CD4-positive, alpha-beta T cell treated with Interleukin-4 for 4 hours (primary cell): Measurements from ENCODE around the gene TOM1.
"Not testable (repeated sequence)": the region's sequence is repeated elsewhere in the genome, so short reads cannot be mapped to it uniquely, and the experiment has no call there.

Experiments used
- DNase-seq: peaks from one replicate; pipeline ENCODE4 v3.0.0-alpha.2; 2020

The TOM1 gene

DNA sequence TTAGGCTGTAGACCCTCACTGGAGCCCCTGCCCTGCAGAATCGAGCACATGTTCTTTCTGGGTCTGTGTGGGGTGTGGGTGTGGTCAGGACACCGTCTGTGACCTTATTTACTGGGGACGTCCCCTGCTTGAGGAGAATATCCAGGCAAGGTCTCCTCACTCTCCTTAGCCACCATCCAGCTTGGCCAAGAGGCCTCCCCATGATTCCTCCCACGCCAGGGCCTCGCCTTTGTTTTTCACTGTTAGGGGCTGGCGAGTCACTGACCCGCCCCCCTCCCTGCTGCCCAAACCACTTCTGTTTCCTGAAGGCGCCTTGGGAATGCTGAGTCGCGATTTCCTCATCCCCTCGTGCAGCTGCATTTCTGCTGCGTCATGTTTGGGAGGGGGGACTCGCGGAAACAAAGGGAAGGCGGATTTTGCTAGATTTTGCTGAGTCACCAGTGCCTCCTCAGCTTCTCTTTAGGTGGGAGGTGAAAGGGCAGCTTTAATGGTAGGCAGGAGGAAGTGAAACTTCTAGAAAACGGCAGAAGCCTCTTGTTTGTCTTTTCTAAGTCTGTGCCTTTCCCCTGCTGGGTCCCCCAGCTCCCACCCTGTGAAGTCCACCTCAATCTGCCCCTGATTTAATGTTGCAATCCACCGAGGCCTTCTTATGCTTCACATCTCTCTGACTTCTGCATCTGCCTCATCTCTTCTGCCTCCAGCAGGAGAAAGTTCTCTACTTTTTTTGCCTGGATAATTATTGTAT, 77.2 kb downstream of the TOM1 start:
- peak; percentile 52 for DNase-seq

- no peak for DNase-seq
Observed at GRCh38 chr22:35377735-35378134, 78.0 kb downstream of the TOM1 start.

GRCh38 chr22:35378621-35379020, 78.9 kb downstream of the TOM1 start:
- DNase-seq = no peak

DNA sequence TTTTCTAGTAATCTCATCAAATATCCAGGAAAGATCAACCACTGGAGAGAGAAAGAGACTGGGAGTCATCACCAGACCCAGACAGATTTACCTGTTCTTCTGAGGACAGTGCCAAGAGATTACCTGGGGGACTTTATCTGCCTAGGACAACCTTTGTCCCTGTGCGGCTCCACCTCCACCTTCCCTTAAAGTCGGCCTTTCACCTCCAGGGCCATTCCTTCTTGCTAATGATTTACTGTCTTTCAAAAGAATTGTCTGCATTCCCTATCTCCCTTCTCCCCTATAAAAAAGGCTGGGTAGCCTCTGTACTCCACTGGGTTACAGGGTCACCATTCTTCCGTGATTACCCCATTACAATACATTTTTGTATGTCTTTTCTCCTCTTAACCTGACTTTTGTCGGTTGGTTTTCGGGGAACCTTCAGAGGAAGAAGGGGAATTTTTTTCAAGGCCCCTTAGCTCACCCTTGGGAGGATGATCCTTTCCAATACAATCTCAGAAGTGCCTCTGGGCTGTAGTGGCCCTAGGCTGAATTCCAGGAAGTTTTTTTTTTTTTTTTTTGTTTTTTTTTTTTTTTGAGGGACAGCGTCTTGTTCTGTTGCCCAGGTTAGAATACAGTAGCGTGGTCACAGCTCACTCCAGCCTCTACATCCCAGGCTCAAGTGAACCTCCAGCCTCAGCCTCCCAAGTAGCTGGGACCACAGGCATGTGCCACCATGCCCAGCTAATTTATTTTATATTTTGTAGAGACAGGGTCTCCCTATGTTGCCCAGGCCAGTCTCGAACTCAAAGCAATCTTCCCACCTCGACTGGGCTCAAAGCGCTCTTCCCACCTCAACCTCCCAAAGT, 79.7 kb downstream of the TOM1 start:
- DNase-seq = no peak

DNA sequence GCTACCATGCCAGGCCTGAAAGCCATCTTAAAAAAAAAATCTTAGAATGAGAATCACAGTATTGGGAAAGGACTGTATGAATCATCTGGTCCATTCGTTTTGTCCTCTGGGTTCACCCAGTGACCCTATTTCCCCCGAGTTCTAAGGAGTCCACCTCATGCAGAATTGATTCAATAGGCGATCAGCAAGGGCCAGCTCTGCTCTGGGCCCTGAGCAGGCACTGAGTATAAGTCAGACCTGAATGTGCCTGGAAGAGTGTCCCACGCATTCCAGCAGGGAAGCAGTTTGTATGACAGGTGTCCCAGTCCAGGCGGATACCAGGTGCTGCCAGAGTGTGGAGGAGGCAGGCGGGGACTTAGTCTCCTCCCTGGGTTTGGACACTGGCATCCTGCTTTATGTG, 80.3 kb downstream of the TOM1 start:
- no peak for DNase-seq

DNA sequence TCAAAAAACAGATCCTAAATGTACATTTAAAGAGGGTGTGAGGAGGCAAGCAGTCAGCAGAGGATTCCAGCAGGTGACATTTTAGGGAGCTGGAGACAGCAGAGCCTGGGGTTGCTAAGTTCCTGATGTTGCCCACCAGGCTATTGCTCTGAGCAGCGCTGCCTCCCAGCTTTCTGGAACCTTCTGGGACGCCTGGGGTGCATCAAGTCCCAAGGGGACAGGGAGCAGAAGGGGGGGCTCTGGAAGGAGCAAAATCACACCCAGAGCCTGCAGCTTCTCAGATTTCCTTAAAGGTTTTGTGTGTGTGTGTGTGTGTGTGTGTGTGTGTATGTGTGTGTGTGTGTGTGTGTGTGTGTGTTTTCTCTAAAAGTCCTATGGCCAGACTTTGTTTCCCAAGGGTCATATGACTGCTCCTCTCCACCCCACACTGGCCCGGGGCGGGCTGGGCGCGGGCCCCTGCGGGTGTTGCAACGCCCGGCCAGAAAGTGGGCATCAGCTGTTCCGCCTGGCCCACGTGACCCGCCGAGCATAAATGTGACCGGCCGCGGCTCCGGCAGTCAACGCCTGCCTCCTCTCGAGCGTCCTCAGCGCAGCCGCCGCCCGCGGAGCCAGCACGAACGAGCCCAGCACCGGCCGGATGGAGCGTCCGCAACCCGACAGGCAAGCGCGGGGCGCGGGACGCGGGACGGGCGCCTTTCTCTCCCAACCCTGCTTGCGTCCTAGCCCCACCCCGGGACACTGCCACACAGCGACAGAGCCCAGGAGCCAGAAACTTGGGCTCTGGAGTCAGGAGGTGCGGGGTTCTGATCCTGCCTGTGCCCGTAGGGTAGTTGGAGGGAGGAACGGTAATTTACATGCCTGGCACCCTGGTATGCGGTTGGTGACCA, 81.1 kb downstream of the TOM1 start, which contains the start of gene HMOX1:
TSS of gene HMOX1 (plus strand) at position 560 of the 887 bp plus-strand sequence. CDS start at position 638, 78 bp downstream.
- DNase-seq = peak; percentile 35

- no peak for DNase-seq
Observed at GRCh38 chr22:35381424-35382009, 81.8 kb downstream of the TOM1 start.

DNA sequence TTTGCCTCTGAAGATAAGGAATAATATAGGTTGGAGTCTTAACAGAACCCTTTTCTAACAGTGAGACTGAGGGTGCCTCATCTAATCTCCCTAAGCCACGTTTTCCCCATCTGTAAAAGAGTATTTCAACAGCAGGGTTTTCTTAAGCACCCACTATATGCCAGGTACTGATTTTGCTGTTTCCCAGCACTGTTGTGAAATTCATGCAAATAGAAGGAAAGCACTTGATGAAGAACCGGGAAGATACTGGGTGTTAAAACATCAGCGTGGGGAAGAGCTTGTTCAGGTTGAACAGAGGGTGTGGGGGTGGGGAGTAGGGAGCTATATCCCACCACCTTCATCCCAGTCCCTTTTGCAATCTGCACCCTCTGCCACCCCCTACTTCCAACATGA, 84.0 kb downstream of the TOM1 start:
- no peak for DNase-seq

- no peak for DNase-seq
Observed at GRCh38 chr22:35384527-35384926, 84.8 kb downstream of the TOM1 start.

- no peak for DNase-seq
Observed at GRCh38 chr22:35384975-35385588, 85.4 kb downstream of the TOM1 start.

DNA sequence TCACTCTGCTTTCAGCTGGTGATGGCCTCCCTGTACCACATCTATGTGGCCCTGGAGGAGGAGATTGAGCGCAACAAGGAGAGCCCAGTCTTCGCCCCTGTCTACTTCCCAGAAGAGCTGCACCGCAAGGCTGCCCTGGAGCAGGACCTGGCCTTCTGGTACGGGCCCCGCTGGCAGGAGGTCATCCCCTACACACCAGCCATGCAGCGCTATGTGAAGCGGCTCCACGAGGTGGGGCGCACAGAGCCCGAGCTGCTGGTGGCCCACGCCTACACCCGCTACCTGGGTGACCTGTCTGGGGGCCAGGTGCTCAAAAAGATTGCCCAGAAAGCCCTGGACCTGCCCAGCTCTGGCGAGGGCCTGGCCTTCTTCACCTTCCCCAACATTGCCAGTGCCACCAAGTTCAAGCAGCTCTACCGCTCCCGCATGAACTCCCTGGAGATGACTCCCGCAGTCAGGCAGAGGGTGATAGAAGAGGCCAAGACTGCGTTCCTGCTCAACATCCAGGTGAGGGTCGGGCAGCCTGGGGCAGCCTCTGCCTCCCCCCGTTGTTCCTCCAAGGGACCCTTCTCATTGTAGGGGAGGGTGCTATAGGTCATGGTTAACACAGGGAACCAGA, 87.1 kb downstream of the TOM1 start:
- no peak for DNase-seq

DNA sequence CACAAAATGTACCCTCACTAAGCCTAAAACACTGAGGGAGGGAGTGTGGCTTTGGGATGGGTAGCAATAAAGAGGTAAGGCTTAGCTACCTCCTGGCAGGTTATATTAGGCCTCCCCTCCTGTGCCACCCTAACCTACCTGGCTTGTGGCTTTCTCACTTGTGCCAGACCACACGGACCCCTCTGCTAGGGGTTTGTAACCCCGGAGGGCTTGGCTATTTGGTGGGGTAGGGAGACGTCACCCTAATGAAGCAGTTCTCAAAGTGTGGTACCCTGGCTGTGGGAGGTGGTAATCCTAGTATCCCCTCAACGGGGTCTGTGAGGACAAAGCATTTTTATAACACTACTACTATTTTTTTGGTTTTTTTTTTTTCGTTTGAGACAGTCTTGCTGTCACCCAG, 91.2 kb downstream of the TOM1 start:
- DNase-seq = no peak

DNA sequence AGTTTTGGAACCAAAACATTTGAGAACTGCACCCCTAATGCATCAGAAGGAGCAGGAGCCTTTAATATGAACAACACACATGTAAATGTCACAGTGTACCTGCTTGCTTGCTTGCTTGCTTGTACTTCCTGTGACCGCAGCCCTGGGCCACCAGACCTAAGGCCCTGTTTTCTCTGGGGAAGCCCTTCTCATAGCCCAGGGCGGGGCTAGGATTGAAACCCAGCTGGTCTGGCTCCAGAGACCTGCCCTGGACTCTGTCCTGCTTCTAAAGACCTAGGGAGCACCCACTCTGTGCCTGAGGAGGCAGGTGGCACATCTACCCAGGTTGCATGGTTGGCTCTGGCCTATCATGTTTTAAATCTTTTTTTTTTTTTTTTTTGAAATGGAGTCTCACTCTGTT, 92.7 kb downstream of the TOM1 start:
- no peak for DNase-seq

DNA sequence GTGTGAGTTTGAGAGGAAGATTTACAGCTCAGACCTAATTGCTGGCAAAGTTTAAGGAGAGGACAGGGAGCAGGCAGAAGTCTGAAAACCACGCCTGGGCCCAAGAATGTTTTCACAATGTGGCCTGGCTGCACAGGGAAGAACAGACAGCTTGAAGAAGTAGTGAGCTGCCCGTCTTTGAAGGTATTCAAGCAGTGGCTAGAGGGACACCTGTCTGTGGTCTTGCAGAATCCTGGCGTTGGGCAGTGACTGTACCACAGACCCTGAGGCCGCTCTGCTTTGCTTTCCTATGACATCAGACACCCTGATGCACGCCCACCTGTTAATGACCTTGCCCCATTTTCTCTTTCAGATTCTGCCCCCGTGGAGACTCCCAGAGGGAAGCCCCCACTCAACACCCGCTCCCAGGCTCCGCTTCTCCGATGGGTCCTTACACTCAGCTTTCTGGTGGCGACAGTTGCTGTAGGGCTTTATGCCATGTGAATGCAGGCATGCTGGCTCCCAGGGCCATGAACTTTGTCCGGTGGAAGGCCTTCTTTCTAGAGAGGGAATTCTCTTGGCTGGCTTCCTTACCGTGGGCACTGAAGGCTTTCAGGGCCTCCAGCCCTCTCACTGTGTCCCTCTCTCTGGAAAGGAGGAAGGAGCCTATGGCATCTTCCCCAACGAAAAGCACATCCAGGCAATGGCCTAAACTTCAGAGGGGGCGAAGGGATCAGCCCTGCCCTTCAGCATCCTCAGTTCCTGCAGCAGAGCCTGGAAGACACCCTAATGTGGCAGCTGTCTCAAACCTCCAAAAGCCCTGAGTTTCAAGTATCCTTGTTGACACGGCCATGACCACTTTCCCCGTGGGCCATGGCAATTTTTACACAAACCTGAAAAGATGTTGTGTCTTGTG, 93.7 kb downstream of the TOM1 start:
- DNase-seq = no peak

DNA sequence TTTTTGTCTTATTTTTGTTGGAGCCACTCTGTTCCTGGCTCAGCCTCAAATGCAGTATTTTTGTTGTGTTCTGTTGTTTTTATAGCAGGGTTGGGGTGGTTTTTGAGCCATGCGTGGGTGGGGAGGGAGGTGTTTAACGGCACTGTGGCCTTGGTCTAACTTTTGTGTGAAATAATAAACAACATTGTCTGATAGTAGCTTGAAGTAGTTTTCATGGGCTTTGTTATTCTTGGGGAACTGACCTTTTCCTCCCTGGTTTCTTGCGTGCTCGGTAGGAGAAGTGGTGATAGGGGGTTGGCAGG, 94.3 kb downstream of the TOM1 start:
- no peak for DNase-seq

DNA sequence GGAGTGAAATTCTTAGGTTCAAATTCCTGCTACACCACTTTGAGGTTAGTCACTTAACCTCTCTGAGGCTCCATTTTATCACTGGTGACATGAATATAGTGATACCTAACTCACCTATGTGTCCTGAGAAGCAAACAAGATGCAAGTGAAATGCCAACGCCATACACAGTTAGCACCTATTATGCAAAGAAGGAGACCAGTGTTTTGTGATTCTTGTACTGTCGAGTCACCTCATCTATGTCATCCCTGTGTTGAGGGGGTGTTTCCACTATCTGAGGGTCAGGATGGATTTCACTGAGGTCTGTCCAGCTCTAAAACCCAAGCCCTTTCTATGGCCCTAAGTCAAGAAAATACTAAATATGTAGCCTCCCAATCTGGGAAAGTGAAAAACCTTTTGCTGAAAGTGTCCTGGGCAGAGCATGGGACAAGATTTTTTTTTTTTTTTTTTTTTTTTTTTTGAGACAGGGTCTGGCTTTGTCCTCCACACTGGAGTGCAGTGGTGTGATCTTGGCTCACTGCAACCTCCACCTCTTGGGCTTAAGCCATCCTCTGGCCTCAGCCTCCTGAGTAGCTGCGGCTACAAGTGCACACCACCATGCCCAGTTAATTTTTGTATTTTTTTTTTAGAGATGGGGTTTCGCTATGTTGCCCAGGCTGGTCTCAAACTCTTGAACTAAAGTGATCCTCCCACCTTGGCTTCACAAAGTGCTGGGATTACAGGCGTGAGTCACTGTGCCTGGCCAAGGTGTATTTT, 95.3 kb downstream of the TOM1 start:
- no peak for DNase-seq

GRCh38 chr22:35396622-35397021, 96.9 kb downstream of the TOM1 start:
- DNase-seq = not testable (repeated sequence)

- no peak for DNase-seq
Observed at GRCh38 chr22:35397095-35397904, 97.6 kb downstream of the TOM1 start.
